ENCODE results near the gene CD151.
A peak's percentile ranks its signal among the peaks of the same experiment; 100 is the strongest.

Gene CD151

DNA sequence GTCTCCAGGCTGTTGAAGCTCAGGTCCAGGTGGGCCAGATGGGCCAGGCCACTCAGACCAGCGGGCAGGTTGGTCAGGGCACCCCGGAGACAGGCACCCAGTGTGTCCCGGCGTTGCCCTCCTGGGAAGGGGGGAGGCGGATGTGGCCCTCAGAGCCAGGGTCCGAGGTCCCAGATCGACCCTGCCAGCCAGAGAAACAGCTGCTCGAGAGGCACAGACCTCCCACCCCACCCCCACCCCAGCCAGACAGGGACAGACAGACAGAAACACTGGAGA is 29.3 kb upstream of the CD151 start:
- peak overlapping the region; percentile 68 for H3K4me3 ChIP-seq (ENCODE audit: low read depth, low read length)
- TF ChIP-seq, protein P1, sequence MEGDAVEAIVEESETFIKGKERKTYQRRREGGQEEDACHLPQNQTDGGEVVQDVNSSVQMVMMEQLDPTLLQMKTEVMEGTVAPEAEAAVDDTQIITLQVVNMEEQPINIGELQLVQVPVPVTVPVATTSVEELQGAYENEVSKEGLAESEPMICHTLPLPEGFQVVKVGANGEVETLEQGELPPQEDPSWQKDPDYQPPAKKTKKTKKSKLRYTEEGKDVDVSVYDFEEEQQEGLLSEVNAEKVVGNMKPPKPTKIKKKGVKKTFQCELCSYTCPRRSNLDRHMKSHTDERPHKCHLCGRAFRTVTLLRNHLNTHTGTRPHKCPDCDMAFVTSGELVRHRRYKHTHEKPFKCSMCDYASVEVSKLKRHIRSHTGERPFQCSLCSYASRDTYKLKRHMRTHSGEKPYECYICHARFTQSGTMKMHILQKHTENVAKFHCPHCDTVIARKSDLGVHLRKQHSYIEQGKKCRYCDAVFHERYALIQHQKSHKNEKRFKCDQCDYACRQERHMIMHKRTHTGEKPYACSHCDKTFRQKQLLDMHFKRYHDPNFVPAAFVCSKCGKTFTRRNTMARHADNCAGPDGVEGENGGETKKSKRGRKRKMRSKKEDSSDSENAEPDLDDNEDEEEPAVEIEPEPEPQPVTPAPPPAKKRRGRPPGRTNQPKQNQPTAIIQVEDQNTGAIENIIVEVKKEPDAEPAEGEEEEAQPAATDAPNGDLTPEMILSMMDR (IDR thresholded peaks at IDR 0.05; ENCODE audit: low read depth, low read length) = no peak

DNA sequence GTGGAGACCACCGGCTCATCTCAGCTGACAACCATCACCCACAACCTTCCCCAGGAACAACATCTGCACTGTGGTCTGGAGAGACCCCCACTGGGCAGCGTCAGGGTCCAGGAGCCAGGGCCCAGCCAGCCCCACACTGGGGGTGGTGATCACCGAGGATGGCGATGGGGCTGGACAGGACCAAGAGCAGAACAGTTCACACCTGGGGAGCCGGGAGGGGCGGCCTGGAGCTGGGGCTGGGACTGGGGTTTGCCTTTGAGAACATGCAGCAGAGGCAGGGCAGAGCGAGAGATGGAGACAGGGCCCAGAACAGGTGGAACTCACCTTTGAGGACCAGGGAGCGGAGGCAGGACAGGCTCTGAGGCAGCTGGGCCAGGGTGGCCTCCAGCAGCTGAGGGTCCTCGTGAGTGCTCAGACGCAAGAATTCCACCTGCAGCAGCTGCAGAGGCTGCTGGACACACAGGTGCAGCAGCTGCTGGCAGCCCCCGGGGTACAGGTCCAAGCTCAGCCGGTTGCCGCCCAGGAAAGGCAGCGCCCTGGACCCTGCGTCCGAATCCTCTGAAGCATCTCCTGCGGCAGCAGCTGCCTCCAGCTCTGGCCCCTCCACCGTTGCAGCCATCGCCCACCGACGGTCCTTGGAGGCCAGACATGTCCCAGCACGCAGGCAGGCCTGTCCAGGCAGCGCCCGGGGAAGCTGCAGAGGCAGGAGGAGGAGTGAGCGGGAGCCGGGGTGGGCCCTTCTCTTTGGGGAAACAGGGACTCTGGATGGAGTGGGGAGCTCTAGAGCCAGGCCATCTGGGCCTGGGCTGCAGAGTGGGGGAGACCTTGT is 28.8 kb upstream of the CD151 start:
- peak overlapping the region; percentile 68 for H3K4me3 ChIP-seq (ENCODE audit: low read depth, low read length)
- TF ChIP-seq, protein P1 (IDR thresholded peaks at IDR 0.05; ENCODE audit: low read depth, low read length) = no peak

DNA sequence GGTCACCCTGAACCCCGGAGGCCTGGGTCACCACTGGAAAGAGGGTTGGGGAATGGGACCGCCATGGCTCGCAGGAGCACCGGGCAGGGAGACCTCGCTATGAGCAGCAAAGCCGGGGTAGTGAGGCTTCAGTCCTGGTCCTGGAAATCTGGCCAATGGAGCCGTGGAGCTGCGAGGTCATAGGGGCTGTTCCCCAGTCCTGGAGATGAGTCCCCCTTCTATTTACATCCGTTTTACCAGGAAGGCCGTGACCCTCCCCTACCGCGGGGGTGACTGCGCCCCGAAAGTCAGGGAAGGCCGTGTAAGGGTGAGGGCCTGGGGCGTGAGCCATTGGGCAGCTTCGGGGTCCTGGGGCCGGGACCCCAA is 28.2 kb upstream of the CD151 start:
- peak overlapping the region; percentile 68 for H3K4me3 ChIP-seq (ENCODE audit: low read depth, low read length)
- TF ChIP-seq, protein P1 (IDR thresholded peaks at IDR 0.05; ENCODE audit: low read depth, low read length) = no peak

DNA sequence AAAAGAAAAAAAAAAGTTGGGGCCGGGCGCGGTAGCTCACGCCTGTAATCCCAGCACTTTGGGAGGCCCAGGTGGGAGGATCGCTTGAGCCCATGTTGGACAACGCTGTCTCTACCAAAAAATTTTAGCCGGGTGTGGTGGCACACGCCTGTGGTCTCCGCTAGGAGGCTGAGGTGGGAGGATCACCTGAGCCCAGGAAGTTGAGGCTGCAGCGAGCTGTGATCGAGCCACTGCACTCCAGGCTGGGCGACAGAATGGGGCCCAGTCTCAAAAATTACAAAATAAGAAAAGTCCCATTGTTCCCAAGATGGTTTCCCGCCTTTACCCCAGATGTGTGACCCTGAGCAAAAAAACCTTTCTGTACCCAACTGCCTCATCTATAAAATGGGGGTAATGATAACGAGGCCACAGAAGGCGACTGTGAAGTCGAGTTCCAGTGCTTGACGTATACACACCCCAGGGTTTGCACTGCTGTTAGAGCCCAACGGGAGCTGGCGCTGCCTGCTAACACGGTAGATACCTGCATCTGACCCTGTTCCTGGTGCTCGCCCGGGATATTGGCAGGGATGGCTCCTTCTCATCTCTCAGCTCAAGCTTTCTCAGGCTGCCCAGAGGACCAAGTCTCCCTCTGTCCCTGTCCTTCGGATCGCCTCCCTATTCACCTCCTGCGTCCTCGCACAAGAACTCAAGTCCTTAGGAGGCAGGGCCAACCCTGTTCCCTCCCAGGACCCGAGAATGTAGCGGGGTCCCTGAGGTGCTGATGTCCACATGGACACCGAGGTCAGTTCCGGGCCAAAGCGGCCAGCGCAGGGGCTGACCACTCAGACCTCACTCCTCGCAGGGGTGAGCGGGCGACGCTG is 24.1 kb upstream of the CD151 start:
- TF ChIP-seq, protein P1 (IDR thresholded peaks at IDR 0.05; ENCODE audit: low read depth, low read length) = no peak
- H3K4me3 ChIP-seq (ENCODE audit: low read depth, low read length) = peak overlapping the region; percentile 98

DNA sequence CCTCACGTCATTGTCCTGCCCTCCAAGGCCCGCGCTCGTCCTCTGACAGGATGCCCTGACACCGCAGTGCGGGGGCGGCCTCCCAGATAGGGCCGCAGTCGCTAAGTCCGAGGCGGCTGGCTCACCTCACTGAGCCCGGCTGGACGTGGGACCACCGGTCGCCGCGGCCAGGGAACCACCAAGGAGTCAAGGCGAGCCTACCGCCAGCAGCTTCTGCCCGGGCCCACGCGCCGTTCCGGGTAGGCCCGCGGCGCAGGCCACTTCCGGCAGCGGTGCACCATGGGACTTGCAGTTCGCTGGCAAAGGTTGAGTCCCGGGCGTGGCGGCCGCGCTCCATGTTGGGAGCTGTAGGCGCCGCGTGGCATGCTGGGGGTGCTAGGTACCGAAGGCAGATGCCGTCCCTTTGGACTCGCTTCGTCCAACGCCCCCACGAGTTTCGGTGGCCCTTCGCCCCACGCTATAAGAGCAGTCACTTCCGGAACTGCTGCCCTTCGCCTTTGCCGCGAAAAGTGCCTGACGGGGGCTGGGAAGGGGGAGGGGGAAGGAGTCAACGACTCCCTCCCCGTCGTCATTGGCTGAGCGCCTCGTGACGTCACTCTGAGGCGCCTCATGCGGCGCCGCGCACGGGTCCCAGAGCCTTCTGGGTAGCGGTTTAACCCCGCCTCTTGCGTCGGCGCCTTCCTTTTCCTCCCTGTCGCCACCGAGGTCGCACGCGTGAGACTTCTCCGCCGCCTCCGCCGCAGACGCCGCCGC is 23.3 kb upstream of the CD151 start, which contains the start of gene RPLP2:
Gene RPLP2, plus strand, starts transcription at position 681 of the 753 bp plus-strand sequence. CDS start 268 bp downstream, outside the sequence.
- TF ChIP-seq, protein P1 (IDR thresholded peaks at IDR 0.05; ENCODE audit: low read depth, low read length) = no peak
- H3K4me3 ChIP-seq (ENCODE audit: low read depth, low read length) = peak within 1 kb of the TSS; percentile 98

DNA sequence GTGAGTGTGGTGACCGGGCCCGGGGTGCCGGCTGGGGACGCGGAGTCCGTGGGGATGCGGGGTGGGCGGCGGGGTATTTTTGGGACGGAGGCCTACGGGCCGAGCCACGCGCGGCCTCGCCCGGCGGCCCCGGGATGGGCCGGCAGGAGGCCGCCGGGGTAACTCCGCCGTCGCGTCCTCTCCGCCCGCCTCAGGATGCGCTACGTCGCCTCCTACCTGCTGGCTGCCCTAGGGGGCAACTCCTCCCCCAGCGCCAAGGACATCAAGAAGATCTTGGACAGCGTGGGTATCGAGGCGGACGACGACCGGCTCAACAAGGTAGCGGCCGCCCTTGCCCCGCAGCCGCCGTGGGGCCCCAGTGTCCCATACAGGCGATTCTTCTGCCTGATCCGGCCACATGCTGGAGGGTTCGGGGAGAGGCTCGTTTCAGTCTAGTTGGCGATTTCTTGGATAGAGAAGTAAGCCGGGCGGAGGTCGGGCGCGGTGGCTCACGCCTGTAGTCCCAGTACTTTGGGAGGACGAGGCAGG is 22.6 kb upstream of the CD151 start:
- TF ChIP-seq, protein P1 (IDR thresholded peaks at IDR 0.05; ENCODE audit: low read depth, low read length) = no peak
- H3K4me3 ChIP-seq (ENCODE audit: low read depth, low read length) = peak overlapping the region; percentile 98

Measured in WI38 (cell line).